ENCODE data around the gene FRMPD4. TPM values are rescaled to one million over a fixed set of nuclear protein-coding genes. Genes with fewer than 3 reads are reported as not detected.

FRMPD4 gene
- total and polyA plus RNA-seq, 10 donors = not detected

- Histone ChIP-seq H3K4me1 (no peaks in the 10 kb centered on the region), H3K36me3 (no peaks in the 10 kb centered on the region), H3K9me3 (no peaks in the 10 kb centered on the region), H3K4me3 (no peak overlapping the region), H3K27me3 (replicated peaks in 1 of 7) (peaks cover 0 to 20% (median 0%) of the 10 kb centered on the region in 7 donors), H3K27ac (no peak overlapping the region)
- no peak for DNase-seq
- TF ChIP-seq, protein P1, sequence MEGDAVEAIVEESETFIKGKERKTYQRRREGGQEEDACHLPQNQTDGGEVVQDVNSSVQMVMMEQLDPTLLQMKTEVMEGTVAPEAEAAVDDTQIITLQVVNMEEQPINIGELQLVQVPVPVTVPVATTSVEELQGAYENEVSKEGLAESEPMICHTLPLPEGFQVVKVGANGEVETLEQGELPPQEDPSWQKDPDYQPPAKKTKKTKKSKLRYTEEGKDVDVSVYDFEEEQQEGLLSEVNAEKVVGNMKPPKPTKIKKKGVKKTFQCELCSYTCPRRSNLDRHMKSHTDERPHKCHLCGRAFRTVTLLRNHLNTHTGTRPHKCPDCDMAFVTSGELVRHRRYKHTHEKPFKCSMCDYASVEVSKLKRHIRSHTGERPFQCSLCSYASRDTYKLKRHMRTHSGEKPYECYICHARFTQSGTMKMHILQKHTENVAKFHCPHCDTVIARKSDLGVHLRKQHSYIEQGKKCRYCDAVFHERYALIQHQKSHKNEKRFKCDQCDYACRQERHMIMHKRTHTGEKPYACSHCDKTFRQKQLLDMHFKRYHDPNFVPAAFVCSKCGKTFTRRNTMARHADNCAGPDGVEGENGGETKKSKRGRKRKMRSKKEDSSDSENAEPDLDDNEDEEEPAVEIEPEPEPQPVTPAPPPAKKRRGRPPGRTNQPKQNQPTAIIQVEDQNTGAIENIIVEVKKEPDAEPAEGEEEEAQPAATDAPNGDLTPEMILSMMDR (IDR thresholded peaks at IDR 0.05 in 8 of 11, conservative IDR thresholded peaks at IDR 0.05 in 3 of 11) = no peak
- TF ChIP-seq POLR2AphosphoS5 (IDR thresholded peaks at IDR 0.05) (no peak), POLR2A (IDR thresholded peaks at IDR 0.05) (no peak)
- intact Hi-C loops (cut with DNase I; ENCODE audit: low total_unique reads) = no loop called here
Measured at GRCh38 chrX:12440246-12440645, 302.0 kb downstream of the FRMPD4 start.

DNA sequence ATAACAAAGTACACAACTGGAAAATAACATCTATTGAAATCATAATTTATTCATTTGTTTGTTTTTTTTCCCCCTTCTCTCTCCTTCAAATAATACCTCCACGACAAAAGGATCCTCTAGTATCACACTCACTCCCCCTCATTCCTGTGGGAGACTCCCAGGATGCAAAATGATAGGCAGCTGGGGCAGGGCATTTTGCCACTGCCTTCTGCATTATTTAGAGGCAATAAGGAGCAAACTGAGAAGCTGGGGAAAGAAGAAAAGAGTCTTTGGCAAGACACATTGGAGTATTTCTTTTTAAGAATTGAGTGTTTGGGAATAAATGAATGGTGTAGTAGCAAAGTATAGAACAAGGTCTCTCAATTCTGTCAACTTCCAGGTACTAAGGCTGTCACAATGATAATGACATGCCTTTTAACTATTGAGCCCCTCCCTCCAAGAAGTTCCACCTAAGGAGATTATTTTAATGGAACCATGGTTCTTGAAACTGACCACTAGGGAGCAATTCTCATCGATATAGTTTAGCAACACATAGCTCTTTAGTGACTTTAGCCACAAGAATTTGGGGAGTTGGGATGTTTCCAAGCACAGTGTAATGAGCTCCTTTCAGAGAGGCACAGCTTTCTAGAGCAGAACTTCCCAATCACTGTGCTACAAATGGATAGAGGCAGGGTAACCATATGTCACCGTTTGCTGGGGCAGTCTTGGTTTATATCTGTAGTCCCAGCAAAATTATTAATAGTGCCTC lies 303.3 kb downstream of the FRMPD4 start:
- WGBS, 5 donors = 47 to 80% (median 58%) methylated on average over 3 of the region's 3 CpGs

GRCh38 chrX:12443534-12444098 lies 305.3 kb downstream of the FRMPD4 start:
- DNase-seq = no peak
- H3K4me3 ChIP-seq = no peak overlapping the region
- TF ChIP-seq, protein P1 (IDR thresholded peaks at IDR 0.05 in 8 of 11, conservative IDR thresholded peaks at IDR 0.05 in 3 of 11) = no peak
- no peak for TF ChIP-seq POLR2AphosphoS5 (IDR thresholded peaks at IDR 0.05)
- no peak for TF ChIP-seq POLR2A (IDR thresholded peaks at IDR 0.05)
- H3K4me1 ChIP-seq = no peaks in the 10 kb centered on the region
- intact Hi-C loops (cut with DNase I; ENCODE audit: low total_unique reads) = no loop called here
- 60 to 84% (median 70%) methylated on average over 7 of the region's 7 CpGs for WGBS, 5 donors
- no peak overlapping the region for H3K27ac ChIP-seq
- no peaks in the 10 kb centered on the region for H3K9me3 ChIP-seq
- H3K36me3 ChIP-seq = no peaks in the 10 kb centered on the region
- peaks cover 0 to 20% (median 0%) of the 10 kb centered on the region in 7 donors for H3K27me3 ChIP-seq (replicated peaks in 1 of 7)

More for the DNA sequence above, 303.3 kb downstream of the FRMPD4 start:
- no peak for DNase-seq
- no peak for TF ChIP-seq POLR2AphosphoS5 (IDR thresholded peaks at IDR 0.05)
- TF ChIP-seq, protein P1 (IDR thresholded peaks at IDR 0.05 in 8 of 11, conservative IDR thresholded peaks at IDR 0.05 in 3 of 11) = no peak
- no peak for TF ChIP-seq POLR2A (IDR thresholded peaks at IDR 0.05)
- Histone ChIP-seq H3K9me3 (no peaks in the 10 kb centered on the region), H3K36me3 (no peaks in the 10 kb centered on the region), H3K27me3 (replicated peaks in 1 of 7) (peaks cover 0 to 20% (median 0%) of the 10 kb centered on the region in 7 donors), H3K4me1 (no peaks in the 10 kb centered on the region), H3K27ac (no peak overlapping the region), H3K4me3 (no peak overlapping the region)
- intact Hi-C loops (cut with DNase I; ENCODE audit: low total_unique reads) = no loop called here

GRCh38 chrX:12446342-12447075 lies 308.2 kb downstream of the FRMPD4 start:
- peaks cover 0 to 2% (median 0%) of the 10 kb centered on the region in 7 donors for H3K27me3 ChIP-seq (replicated peaks in 1 of 7)
- H3K4me3 ChIP-seq = no peak overlapping the region
- TF ChIP-seq, protein P1 (IDR thresholded peaks at IDR 0.05 in 8 of 11, conservative IDR thresholded peaks at IDR 0.05 in 3 of 11) = no peak
- TF ChIP-seq POLR2A (IDR thresholded peaks at IDR 0.05) (no peak), POLR2AphosphoS5 (IDR thresholded peaks at IDR 0.05) (no peak)
- intact Hi-C loops (cut with DNase I; ENCODE audit: low total_unique reads) = no loop called here
- 76 to 94% (median 85%) methylated on average over 2 to 7 of the region's 7 CpGs for WGBS, 5 donors
- H3K36me3 ChIP-seq = no peaks in the 10 kb centered on the region
- DNase-seq = no peak
- H3K27ac ChIP-seq = no peak overlapping the region
- H3K9me3 ChIP-seq = no peaks in the 10 kb centered on the region
- no peaks in the 10 kb centered on the region for H3K4me1 ChIP-seq
